ENCODE measurements around the gene E2F8. TPM values are rescaled to one million over a fixed set of nuclear protein-coding genes. Genes with fewer than 3 reads are reported as not detected.

E2F8 gene
- total RNA-seq, 1 donor from 2014 or later, result 5.2 TPM

- Mint-ChIP-seq H3K27ac (no peak overlapping the region), H3K36me3 (no peaks in the 10 kb centered on the region), H3K27me3 (ENCODE audit: low read depth) (peaks cover 22% of the 10 kb centered on the region), H3K4me3 (no peak overlapping the region), H3K4me1 (peaks cover 17% of the 10 kb centered on the region), H3K9me3 (peaks cover 32% of the 10 kb centered on the region)
- TF ChIP-seq CTCF (IDR thresholded peaks at IDR 0.05; ENCODE audit: unreplicated experiment), result no peak
- no peak for DNase-seq (ENCODE audit: low spot score in 2 of 2, unreplicated experiment in 2 of 2)
Measured at GRCh38 chr11:19246816-19247215, 6.1 kb upstream of the E2F8 start.

GRCh38 chr11:19245351-19245750 lies 4.6 kb upstream of the E2F8 start:
- peaks cover 23% of the 10 kb centered on the region for H3K27me3 Mint-ChIP-seq (ENCODE audit: low read depth)

GRCh38 chr11:19244621-19245020 lies 3.9 kb upstream of the E2F8 start:
- Mint-ChIP-seq H3K4me3 (no peak overlapping the region), H3K27ac (no peak overlapping the region)
- no peak for TF ChIP-seq CTCF (IDR thresholded peaks at IDR 0.05; ENCODE audit: unreplicated experiment)

More at GRCh38 chr11:19245351-19245750, 4.6 kb upstream of the E2F8 start:
- no peak overlapping the region for H3K4me3 Mint-ChIP-seq
- H3K9me3 Mint-ChIP-seq, result peaks cover 27% of the 10 kb centered on the region
- no peak for TF ChIP-seq CTCF (IDR thresholded peaks at IDR 0.05; ENCODE audit: unreplicated experiment)
- H3K4me1 Mint-ChIP-seq, result peaks cover 17% of the 10 kb centered on the region
- H3K36me3 Mint-ChIP-seq, result no peaks in the 10 kb centered on the region
- no peak for DNase-seq (ENCODE audit: low spot score in 2 of 2, unreplicated experiment in 2 of 2)
- no peak overlapping the region for H3K27ac Mint-ChIP-seq

GRCh38 chr11:19244084-19244483 lies 3.3 kb upstream of the E2F8 start:
- Mint-ChIP-seq H3K4me1 (peaks cover 24% of the 10 kb centered on the region), H3K27ac (peak overlapping the region; percentile 55), H3K4me3 (no peak overlapping the region), H3K27me3 (ENCODE audit: low read depth) (peaks cover 28% of the 10 kb centered on the region), H3K9me3 (peaks cover 14% of the 10 kb centered on the region), H3K36me3 (no peaks in the 10 kb centered on the region)
- no peak for TF ChIP-seq CTCF (IDR thresholded peaks at IDR 0.05; ENCODE audit: unreplicated experiment)
- no peak for DNase-seq (ENCODE audit: low spot score in 2 of 2, unreplicated experiment in 2 of 2)

More at GRCh38 chr11:19244621-19245020, 3.9 kb upstream of the E2F8 start:
- H3K4me1 Mint-ChIP-seq, result peaks cover 21% of the 10 kb centered on the region
- peaks cover 26% of the 10 kb centered on the region for H3K27me3 Mint-ChIP-seq (ENCODE audit: low read depth)
- DNase-seq (ENCODE audit: low spot score in 2 of 2, unreplicated experiment in 2 of 2), result no peak
- H3K9me3 Mint-ChIP-seq, result peaks cover 19% of the 10 kb centered on the region
- H3K36me3 Mint-ChIP-seq, result no peaks in the 10 kb centered on the region

- Mint-ChIP-seq H3K27me3 (ENCODE audit: low read depth) (peaks cover 28% of the 10 kb centered on the region), H3K4me3 (no peak overlapping the region)
- no peak for TF ChIP-seq CTCF (IDR thresholded peaks at IDR 0.05; ENCODE audit: unreplicated experiment)
Measured at GRCh38 chr11:19243613-19244012, 2.9 kb upstream of the E2F8 start.

GRCh38 chr11:19243143-19243542 lies 2.4 kb upstream of the E2F8 start:
- Mint-ChIP-seq H3K4me1 (peaks cover 32% of the 10 kb centered on the region), H3K9me3 (peaks cover 4% of the 10 kb centered on the region), H3K27me3 (ENCODE audit: low read depth) (peaks cover 31% of the 10 kb centered on the region), H3K36me3 (no peaks in the 10 kb centered on the region), H3K4me3 (no peak overlapping the region), H3K27ac (no peak overlapping the region)
- no peak for TF ChIP-seq CTCF (IDR thresholded peaks at IDR 0.05; ENCODE audit: unreplicated experiment)
- no peak for DNase-seq (ENCODE audit: low spot score in 2 of 2, unreplicated experiment in 2 of 2)

More at GRCh38 chr11:19243613-19244012, 2.9 kb upstream of the E2F8 start:
- H3K27ac Mint-ChIP-seq, result no peak overlapping the region
- no peaks in the 10 kb centered on the region for H3K36me3 Mint-ChIP-seq
- peaks cover 9% of the 10 kb centered on the region for H3K9me3 Mint-ChIP-seq
- DNase-seq (ENCODE audit: low spot score in 2 of 2, unreplicated experiment in 2 of 2), result no peak
- H3K4me1 Mint-ChIP-seq, result peaks cover 28% of the 10 kb centered on the region

Data from mesothelial cell of epicardium (in vitro differentiated cells).